NCI-H460 (cell line): ENCODE results near the gene MARCKS. TPM values are rescaled to one million over a fixed set of nuclear protein-coding genes. Genes with fewer than 3 reads are reported as not detected.

Source experiments
- DNase-seq: peaks from one replicate; pipeline ENCODE4 v3.0.0-alpha.2; 2016; ENCODE audit warnings: low read depth; ENCODE audit errors: extremely low read depth
- total RNA-seq: library from RNA; depleted of rRNA; stranded (reverse); fragments of >200 nt; shearing (Covaris generic); gene quantifications from 2 replicates; pipeline ENCODE4 v1.2.3, GENCODE V29; 2014

The MARCKS gene
- total RNA-seq, 1 experiment from 2014 or later: 10.1 TPM

DNA sequence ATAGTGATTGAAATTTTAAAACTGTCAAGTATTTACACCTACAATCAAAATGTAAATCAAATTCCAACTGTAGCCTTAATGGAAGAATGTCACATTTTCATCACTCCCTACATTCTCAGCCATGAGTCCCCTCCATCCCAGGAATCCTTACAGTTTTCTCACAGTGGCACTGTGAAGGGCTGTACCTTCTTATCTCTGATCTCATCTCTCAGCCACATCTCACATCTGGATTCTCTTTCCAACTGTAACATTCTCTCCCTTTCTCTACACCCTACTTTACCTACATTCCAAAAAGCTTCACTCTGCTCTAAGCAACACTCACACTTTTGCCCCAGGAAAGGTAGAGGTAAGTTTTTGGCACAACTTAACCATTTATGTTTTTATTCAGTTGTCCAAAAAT lies 8.9 kb upstream of the MARCKS start:
- DNase-seq: no peak

- DNase-seq: no peak
Observed at GRCh38 chr6:113848811-113849210, 8.3 kb upstream of the MARCKS start.

DNA sequence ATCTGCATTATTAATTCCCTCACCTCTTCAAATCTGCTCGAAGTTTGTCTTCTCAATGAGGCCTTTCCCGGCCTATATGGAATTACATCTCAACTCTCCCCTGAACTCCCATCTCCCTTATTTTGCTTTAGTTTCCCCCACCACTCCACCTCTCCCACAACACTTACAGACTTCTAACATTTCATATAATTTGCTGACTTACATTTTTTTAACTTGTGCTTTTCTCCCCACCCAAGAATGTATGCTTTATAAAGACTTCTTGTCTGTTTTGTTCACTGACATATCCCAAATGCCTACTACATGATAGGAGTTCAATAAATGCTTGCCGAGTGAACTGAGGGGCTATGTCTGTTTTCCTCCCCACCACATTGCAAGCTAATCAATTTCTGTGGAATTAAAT lies 3.9 kb upstream of the MARCKS start:
- DNase-seq: no peak

DNA sequence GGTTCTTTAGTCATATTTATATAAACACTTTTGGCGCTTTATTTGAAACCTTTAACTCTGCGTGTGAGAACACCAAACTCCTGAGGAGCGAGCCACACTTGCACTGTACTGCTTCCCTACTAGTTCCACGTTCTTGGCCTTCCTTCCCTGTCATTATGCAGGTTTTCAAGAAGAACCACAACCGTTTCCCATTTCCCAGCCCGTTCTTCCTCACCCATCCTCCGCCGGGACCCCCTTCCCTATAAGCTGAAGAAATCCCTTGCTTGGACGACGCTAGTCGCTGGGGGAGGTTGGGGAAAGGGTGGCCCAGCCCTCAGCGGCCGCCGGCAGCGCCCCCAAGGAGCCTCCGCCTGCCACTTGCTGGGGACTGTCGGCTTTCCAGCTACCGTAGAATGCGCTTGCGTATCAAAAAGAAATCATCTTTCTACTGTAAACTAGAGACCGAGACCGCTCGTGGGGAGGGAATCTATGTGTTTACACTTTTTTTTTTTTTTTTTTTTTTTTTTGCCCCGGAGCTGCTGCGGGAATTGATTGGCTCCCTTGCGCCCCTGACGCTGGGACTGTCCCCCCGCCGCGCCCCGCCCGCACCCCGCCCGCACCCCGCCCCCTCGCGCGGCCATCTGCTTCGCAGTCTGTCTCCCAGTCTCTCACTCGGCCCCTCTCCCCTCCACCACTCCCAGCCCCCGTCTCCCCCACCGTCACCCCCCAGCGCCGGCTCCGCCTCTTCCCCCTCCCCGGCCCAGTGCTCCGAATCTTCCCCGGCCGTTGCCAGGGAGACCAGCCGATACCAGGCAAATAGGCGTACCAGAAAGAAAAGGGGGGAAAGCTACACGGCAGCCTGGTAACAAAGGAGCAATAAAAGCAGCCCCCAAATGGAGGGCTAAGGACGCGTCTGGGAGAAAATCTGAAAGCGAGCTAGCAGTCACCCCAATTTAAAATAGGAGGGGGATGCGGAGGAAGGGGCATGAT lies 2.3 kb upstream of the MARCKS start:
- DNase-seq: no peak

DNA sequence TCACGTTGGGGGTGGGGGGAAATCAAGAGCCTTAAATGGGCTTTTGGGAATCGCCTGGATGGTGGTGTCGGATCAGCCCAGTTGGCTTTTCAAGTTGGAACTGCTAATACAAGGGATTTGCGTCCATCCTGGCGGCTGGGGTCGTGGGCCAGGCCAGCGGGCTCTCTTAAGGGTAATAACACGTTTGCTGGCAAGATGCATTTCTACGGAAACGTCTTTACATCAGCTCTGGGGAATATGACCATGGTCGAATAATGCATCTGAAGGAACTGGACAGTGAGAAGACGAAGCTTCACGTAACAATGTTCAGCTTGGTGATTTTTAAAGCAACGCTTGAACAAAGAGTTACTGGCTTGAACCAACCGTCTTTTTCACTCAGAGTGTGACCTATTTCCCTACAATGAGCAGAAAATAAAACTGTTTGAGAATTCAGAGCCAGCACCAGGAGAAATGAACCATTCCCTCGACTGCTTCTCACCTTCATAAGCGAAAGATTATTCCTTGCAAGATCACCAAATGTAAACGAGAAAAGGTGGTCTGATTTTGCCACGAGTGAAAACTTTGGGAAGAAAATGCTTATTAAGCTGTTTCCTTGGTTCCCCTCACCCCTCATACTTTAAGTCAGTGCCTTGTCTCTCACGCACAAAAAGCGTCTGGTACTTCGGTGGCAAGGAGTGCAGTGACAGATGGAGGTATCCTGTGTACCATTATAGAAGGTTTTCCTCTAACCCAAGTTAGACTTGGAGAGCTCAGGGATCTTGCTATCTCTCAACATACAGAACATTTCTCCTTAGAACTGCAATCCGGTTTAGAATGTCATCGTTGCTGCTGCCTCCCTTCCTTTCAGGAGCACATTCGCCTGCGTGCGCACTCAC lies 1.4 kb upstream of the MARCKS start:
- no peak for DNase-seq

DNA sequence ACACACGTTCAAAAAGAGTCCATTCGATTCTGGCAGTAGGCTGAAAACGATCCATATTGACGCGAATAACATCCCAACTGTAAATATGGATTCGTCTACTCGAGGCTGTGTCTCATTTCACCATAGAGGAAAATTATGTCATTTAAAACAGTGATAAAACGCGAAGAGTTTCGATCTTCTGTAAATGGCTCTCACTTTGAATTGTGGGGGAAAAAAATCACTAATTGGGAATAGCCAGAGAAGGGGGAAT lies 845 bp upstream of the MARCKS start:
- DNase-seq: no peak

GRCh38 chr6:113857556-113858479 lies 673 bp downstream of the MARCKS start:
- DNase-seq: no peak

- DNase-seq: peak; percentile 58
Observed at GRCh38 chr6:113858480-113859348, 1.6 kb downstream of the MARCKS start.

GRCh38 chr6:113859349-113860180 lies 2.4 kb downstream of the MARCKS start:
- DNase-seq: no peak

DNA sequence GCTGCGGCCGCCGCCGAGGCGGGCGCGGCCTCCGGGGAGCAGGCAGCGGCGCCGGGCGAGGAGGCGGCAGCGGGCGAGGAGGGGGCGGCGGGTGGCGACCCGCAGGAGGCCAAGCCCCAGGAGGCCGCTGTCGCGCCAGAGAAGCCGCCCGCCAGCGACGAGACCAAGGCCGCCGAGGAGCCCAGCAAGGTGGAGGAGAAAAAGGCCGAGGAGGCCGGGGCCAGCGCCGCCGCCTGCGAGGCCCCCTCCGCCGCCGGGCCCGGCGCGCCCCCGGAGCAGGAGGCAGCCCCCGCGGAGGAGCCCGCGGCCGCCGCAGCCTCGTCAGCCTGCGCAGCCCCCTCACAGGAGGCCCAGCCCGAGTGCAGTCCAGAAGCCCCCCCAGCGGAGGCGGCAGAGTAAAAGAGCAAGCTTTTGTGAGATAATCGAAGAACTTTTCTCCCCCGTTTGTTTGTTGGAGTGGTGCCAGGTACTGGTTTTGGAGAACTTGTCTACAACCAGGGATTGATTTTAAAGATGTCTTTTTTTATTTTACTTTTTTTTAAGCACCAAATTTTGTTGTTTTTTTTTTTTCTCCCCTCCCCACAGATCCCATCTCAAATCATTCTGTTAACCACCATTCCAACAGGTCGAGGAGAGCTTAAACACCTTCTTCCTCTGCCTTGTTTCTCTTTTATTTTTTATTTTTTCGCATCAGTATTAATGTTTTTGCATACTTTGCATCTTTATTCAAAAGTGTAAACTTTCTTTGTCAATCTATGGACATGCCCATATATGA lies 3.2 kb downstream of the MARCKS start:
- DNase-seq: no peak

DNA sequence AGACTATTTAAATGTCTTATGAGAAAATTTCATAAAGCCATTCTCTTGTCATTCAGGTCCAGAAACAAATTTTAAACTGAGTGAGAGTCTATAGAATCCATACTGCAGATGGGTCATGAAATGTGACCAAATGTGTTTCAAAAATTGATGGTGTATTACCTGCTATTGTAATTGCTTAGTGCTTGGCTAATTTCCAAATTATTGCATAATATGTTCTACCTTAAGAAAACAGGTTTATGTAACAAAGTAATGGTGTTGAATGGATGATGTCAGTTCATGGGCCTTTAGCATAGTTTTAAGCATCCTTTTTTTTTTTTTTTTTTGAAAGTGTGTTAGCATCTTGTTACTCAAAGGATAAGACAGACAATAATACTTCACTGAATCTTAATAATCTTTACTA lies 5.0 kb downstream of the MARCKS start:
- DNase-seq: no peak

- DNase-seq: no peak
Observed at GRCh38 chr6:113870917-113871316, 13.8 kb downstream of the MARCKS start.

DNA sequence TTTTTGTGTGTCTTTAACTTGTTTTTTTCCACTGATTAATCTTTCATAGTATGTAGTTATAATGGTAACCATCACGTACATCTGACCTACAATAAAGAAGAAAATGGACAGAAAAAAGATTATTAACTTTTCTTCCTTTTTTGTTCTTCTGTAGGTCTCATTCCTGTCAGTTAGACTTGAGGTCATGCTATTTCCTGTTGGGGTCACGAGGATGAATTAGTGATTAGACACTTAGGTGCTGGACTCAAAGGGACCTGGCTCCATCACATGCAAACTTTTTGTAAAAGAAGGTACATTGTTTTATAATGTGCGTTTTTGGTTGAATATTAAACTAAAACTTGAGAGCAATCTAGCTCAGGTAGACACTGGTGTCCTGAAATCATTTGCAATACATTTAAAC lies 14.8 kb downstream of the MARCKS start:
- no peak for DNase-seq

- no peak for DNase-seq
Observed at GRCh38 chr6:113873043-113873667, 16.0 kb downstream of the MARCKS start.

- DNase-seq: no peak
Observed at GRCh38 chr6:113875470-113875869, 18.3 kb downstream of the MARCKS start.

DNA sequence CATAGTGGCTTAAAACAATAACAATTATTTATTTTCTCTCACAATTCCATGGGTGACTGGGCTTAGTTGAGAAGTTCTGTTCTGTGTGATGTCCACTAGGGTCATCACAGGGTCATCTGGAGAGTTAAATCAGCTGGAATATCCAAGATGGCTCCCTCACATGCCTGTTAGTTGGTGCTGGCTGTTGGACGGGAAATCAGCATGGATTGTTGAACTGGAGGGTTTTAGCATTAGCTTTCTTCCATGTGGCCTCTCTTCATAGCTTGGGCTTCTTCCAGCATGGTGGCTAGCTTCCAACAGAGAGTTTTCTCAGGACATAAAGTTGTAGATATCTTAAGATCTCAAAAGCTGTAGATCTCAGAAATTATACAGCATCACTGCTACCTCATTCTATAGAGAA lies 19.6 kb downstream of the MARCKS start:
- no peak for DNase-seq

- peak; percentile 44 for DNase-seq
Observed at GRCh38 chr6:113879186-113880096, 22.3 kb downstream of the MARCKS start.
